Esophagus muscularis mucosa (tissue), 4 donors: Measurements from ENCODE around the gene SPTLC2. TPM values are rescaled to one million over a fixed set of nuclear protein-coding genes. Genes with fewer than 3 reads are reported as not detected.

ENCODE experiments used
- DNase-seq: peaks from one replicate; pipeline ENCODE4 v3.0.0-alpha.2; 2017; ENCODE audit errors: extremely low spot score
- H3K27ac ChIP-seq, 4 donors: fragments of 200-600 bp; sonication (generic); replicated peaks in 1 of 4; 1 replicate in 3 of 4; 2 replicates in 1 of 4; pipeline ENCODE4 v1.5.1; 2016 to 2019; ENCODE audit warnings: mild to moderate bottlenecking in 1 of 4
- H3K27me3 ChIP-seq, 4 donors: fragments of 200-600 bp; sonication (generic); one replicate each; pipeline versions ENCODE4 v1.5.1 to v1.6.0; 2016 to 2019
- H3K36me3 ChIP-seq, 4 donors: fragments of 200-600 bp; sonication (generic); one replicate each; pipeline ENCODE4 v1.5.1; 2016 to 2019
- H3K4me1 ChIP-seq, 4 donors: fragments of 200-600 bp; sonication (generic); one replicate each; pipeline ENCODE4 v1.5.1; 2016 to 2019
- H3K4me3 ChIP-seq, 4 donors: fragments of 200-600 bp; sonication (generic); 1 replicate in 2 of 4; 2 replicates in 2 of 4; pipeline ENCODE4 v1.5.1; 2016 to 2019; ENCODE audit warnings: mild to moderate bottlenecking in 4 of 4, moderate library complexity in 1 of 4
- H3K9me3 ChIP-seq, 4 donors: fragments of 200-600 bp; sonication (generic); 1 replicate in 3 of 4; 2 replicates in 1 of 4; pipeline ENCODE4 v1.5.1; 2016 to 2019
- EP300 ChIP-seq: sonication (generic); formaldehyde crosslinking; IDR thresholded peaks from one replicate; pipeline ENCODE4 v1.6.1; 2017; ENCODE audit warnings: antibody characterized with exemption
- POLR2A ChIP-seq: fragments of 450-650 bp; IDR thresholded peaks from one replicate; pipeline ENCODE4 v1.6.1; 2017; ENCODE audit warnings: antibody characterized with exemption, moderate library complexity, mild to moderate bottlenecking, low read depth
- POLR2AphosphoS5 ChIP-seq, 2 donors: sonication (generic); formaldehyde crosslinking; IDR thresholded peaks; one replicate each; pipeline ENCODE4 v1.6.1; 2017; ENCODE audit warnings: antibody characterized with exemption in 2 of 2
- WGBS: methylation state at CpG from one replicate; pipeline ENCODE4 v1.1.5; 2018; 5-methylcytosine and 5-hydroxymethylcytosine counted together
- intact Hi-C: fragments of 100-400 bp; cut with DNase I; formaldehyde crosslinking; loops from one replicate; pipeline ENCODE4 v1.15.1; 2023
- total RNA-seq, 4 donors: library from RNA; depleted of rRNA; stranded (reverse); fragments of >200 nt; gene quantifications; one replicate each; pipeline versions ENCODE4 v1.1.0 to v1.2.1, GENCODE V29; 2016
- TF ChIP-seq, protein P1 (sequence below), 3 experiments: fragments of 200-600 bp in 2 of 3; fragments of 450-650 bp in 1 of 3; sonication (generic) in 2 of 3; IDR thresholded peaks; one replicate each; pipeline ENCODE4 v1.5.1; 2017 to 2019; ENCODE audit warnings: antibody characterized with exemption in 3 of 3, mild to moderate bottlenecking in 2 of 3, moderate library complexity in 1 of 3

The SPTLC2 gene
- total RNA-seq, 4 donors from 2014 or later, result 14.5 to 25.3 (median 20.1) TPM

DNA sequence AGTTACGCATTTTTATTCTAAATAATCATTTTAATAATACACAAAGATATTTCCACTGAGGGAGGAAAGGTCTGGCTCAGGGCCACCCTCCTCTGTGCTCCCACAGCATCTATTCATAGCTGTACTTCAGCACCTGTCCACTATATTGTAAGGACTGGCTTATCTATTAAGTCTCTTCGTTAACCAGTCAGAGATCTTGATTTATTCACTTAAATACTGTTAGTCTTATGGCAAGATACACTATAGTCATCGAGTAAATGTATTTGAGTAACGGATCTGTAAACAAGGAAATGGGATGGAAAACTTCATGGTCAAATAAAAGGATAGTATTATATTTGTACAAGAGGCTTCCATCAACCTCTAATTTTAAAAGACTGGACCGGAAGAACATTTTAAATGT lies 54.6 kb downstream of the SPTLC2 start:
- intact Hi-C loops, result no loop called here
- no peaks in the 10 kb centered on the region for H3K27me3 ChIP-seq
- H3K36me3 ChIP-seq, result peaks cover 5 to 58% (median 28%) of the 10 kb centered on the region in 4 donors
- no peaks in the 10 kb centered on the region for H3K9me3 ChIP-seq
- peaks cover 0 to 8% (median 0%) of the 10 kb centered on the region in 4 donors for H3K4me1 ChIP-seq
- no peak overlapping the region for H3K4me3 ChIP-seq
- no peak for DNase-seq
- 71% methylated on average over 5 of the region's 5 CpGs for WGBS
- H3K27ac ChIP-seq, result no peak overlapping the region
- TF ChIP-seq EP300 (no peak), POLR2A (no peak), POLR2AphosphoS5 (IDR thresholded peaks at IDR 0.05) (no peak)
- TF ChIP-seq, protein P1, sequence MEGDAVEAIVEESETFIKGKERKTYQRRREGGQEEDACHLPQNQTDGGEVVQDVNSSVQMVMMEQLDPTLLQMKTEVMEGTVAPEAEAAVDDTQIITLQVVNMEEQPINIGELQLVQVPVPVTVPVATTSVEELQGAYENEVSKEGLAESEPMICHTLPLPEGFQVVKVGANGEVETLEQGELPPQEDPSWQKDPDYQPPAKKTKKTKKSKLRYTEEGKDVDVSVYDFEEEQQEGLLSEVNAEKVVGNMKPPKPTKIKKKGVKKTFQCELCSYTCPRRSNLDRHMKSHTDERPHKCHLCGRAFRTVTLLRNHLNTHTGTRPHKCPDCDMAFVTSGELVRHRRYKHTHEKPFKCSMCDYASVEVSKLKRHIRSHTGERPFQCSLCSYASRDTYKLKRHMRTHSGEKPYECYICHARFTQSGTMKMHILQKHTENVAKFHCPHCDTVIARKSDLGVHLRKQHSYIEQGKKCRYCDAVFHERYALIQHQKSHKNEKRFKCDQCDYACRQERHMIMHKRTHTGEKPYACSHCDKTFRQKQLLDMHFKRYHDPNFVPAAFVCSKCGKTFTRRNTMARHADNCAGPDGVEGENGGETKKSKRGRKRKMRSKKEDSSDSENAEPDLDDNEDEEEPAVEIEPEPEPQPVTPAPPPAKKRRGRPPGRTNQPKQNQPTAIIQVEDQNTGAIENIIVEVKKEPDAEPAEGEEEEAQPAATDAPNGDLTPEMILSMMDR (IDR thresholded peaks at IDR 0.05), result no peak

DNA sequence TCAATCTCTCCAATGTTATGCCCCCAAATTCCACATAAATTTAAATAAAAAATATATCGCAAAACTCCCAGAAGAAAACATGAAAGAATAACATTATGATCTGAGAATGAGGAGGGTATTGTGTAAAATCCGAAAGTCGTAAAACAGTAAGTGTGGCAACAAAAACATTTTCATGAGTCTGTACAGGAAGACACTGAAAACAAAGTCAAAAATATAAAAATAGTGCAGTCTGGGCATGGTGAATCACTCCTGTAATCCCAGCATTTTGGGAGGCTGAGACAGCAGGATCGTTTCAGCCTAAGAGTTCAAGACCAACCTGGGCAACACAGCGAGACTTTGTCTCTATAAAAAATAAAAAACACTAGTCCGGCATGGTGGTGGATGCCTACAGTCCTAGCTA lies 57.1 kb downstream of the SPTLC2 start:
- 92% methylated on average over 6 of the region's 6 CpGs for WGBS
- Histone ChIP-seq H3K9me3 (no peaks in the 10 kb centered on the region), H3K4me1 (peaks cover 0 to 6% (median 4%) of the 10 kb centered on the region in 4 donors), H3K27me3 (no peaks in the 10 kb centered on the region), H3K4me3 (no peak overlapping the region), H3K27ac (no peak overlapping the region), H3K36me3 (peaks cover 5 to 82% (median 41%) of the 10 kb centered on the region in 4 donors)
- intact Hi-C loops, result no loop called here
- DNase-seq, result no peak
- TF ChIP-seq EP300, result no peak
- TF ChIP-seq, protein P1 (IDR thresholded peaks at IDR 0.05), result no peak
- no peak for TF ChIP-seq POLR2AphosphoS5 (IDR thresholded peaks at IDR 0.05)
- no peak for TF ChIP-seq POLR2A

- no peak for DNase-seq
- 80% methylated on average over 10 of the region's 10 CpGs for WGBS
- peaks cover 5 to 85% (median 42%) of the 10 kb centered on the region in 4 donors for H3K36me3 ChIP-seq
- intact Hi-C loops, result no loop called here
- H3K27ac ChIP-seq, result no peak overlapping the region
- no peaks in the 10 kb centered on the region for H3K9me3 ChIP-seq
- H3K4me3 ChIP-seq, result no peak overlapping the region
- TF ChIP-seq POLR2AphosphoS5 (IDR thresholded peaks at IDR 0.05) (no peak), POLR2A (no peak), EP300 (no peak)
- TF ChIP-seq, protein P1 (IDR thresholded peaks at IDR 0.05), result no peak
- no peaks in the 10 kb centered on the region for H3K27me3 ChIP-seq
- peaks cover 0 to 7% (median 3%) of the 10 kb centered on the region in 4 donors for H3K4me1 ChIP-seq
These were observed 59.0 kb downstream of the SPTLC2 start for GRCh38 chr14:77557391-77557790.

DNA sequence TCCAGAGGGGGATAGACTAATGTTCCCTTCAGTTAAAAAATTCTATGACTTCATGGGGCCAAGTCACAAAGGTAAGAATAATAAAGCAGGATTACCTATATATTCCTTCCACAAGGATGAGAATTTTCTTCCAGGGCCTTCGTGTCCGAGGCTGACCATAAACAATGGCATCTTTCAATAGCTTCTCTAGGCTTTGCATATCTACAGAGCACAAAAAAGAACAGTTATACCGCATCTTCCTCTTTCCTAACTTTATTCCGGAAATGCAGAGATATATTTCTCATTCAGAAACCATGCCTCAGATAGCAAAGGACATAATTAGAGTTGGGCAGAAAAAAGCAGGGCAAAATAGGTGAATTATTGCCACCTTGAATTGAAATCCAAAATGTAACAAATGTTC lies 59.5 kb downstream of the SPTLC2 start:
- TF ChIP-seq POLR2AphosphoS5 (IDR thresholded peaks at IDR 0.05), result no peak
- TF ChIP-seq EP300, result no peak
- TF ChIP-seq, protein P1 (IDR thresholded peaks at IDR 0.05), result no peak
- TF ChIP-seq POLR2A, result no peak
- Histone ChIP-seq H3K27me3 (no peaks in the 10 kb centered on the region), H3K4me3 (no peak overlapping the region), H3K4me1 (peaks cover 0 to 7% (median 3%) of the 10 kb centered on the region in 4 donors), H3K27ac (no peak overlapping the region), H3K36me3 (peaks cover 5 to 88% (median 42%) of the 10 kb centered on the region in 4 donors), H3K9me3 (no peaks in the 10 kb centered on the region)
- no peak for DNase-seq
- WGBS, result 62% methylated on average over 4 of the region's 4 CpGs
- intact Hi-C loops, result no loop called here
